Esophagus muscularis mucosa (tissue), 4 donors: ENCODE results near the gene IQGAP2. TPM values are rescaled to one million over a fixed set of nuclear protein-coding genes. Genes with fewer than 3 reads are reported as not detected.

Experiments used
- DNase-seq: peaks from one replicate; pipeline ENCODE4 v3.0.0-alpha.2; 2017; ENCODE audit errors: extremely low spot score
- H3K27ac ChIP-seq, 4 donors: fragments of 200-600 bp; sonication (generic); replicated peaks in 1 of 4; 1 replicate in 3 of 4; 2 replicates in 1 of 4; pipeline ENCODE4 v1.5.1; 2016 to 2019; ENCODE audit warnings: mild to moderate bottlenecking in 1 of 4
- H3K27me3 ChIP-seq, 4 donors: fragments of 200-600 bp; sonication (generic); one replicate each; pipeline versions ENCODE4 v1.5.1 to v1.6.0; 2016 to 2019
- H3K36me3 ChIP-seq, 4 donors: fragments of 200-600 bp; sonication (generic); one replicate each; pipeline ENCODE4 v1.5.1; 2016 to 2019
- H3K4me1 ChIP-seq, 4 donors: fragments of 200-600 bp; sonication (generic); one replicate each; pipeline ENCODE4 v1.5.1; 2016 to 2019
- H3K4me3 ChIP-seq, 4 donors: fragments of 200-600 bp; sonication (generic); 1 replicate in 2 of 4; 2 replicates in 2 of 4; pipeline ENCODE4 v1.5.1; 2016 to 2019; ENCODE audit warnings: mild to moderate bottlenecking in 4 of 4, moderate library complexity in 1 of 4
- H3K9me3 ChIP-seq, 4 donors: fragments of 200-600 bp; sonication (generic); 1 replicate in 3 of 4; 2 replicates in 1 of 4; pipeline ENCODE4 v1.5.1; 2016 to 2019
- EP300 ChIP-seq: sonication (generic); formaldehyde crosslinking; IDR thresholded peaks from one replicate; pipeline ENCODE4 v1.6.1; 2017; ENCODE audit warnings: antibody characterized with exemption
- POLR2A ChIP-seq: fragments of 450-650 bp; IDR thresholded peaks from one replicate; pipeline ENCODE4 v1.6.1; 2017; ENCODE audit warnings: antibody characterized with exemption, moderate library complexity, mild to moderate bottlenecking, low read depth
- POLR2AphosphoS5 ChIP-seq, 2 donors: sonication (generic); formaldehyde crosslinking; IDR thresholded peaks; one replicate each; pipeline ENCODE4 v1.6.1; 2017; ENCODE audit warnings: antibody characterized with exemption in 2 of 2
- WGBS: methylation state at CpG from one replicate; pipeline ENCODE4 v1.1.5; 2018; 5-methylcytosine and 5-hydroxymethylcytosine counted together
- intact Hi-C: fragments of 100-400 bp; cut with DNase I; formaldehyde crosslinking; loops from one replicate; pipeline ENCODE4 v1.15.1; 2023
- total RNA-seq, 4 donors: library from RNA; depleted of rRNA; stranded (reverse); fragments of >200 nt; gene quantifications; one replicate each; pipeline versions ENCODE4 v1.1.0 to v1.2.1, GENCODE V29; 2016
- TF ChIP-seq, protein P1 (sequence below), 3 experiments: fragments of 200-600 bp in 2 of 3; fragments of 450-650 bp in 1 of 3; sonication (generic) in 2 of 3; IDR thresholded peaks; one replicate each; pipeline ENCODE4 v1.5.1; 2017 to 2019; ENCODE audit warnings: antibody characterized with exemption in 3 of 3, mild to moderate bottlenecking in 2 of 3, moderate library complexity in 1 of 3

IQGAP2 gene
- total RNA-seq, 4 donors from 2014 or later: 14.9 to 30.7 (median 20.8) TPM

DNA sequence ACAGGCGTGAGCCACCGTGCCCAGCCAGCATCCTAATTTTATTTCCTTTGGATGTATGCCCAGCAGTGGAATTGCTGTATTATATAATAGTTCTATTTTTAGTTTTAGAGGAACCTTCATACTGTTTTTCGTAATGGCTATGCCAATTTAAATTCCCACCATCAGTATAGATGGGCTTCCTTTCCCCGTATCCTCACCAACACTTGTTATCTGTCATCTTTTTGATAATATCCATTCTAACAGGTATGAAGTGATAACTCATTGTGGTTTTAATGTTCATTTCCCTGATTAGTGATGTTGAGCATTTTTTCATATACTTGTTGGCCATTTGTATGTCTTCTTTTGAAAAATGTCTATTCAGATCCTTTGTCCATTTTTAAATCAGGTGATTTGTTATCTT, 325.9 kb downstream of the IQGAP2 start:
- TF ChIP-seq POLR2AphosphoS5 (IDR thresholded peaks at IDR 0.05): no peak
- TF ChIP-seq POLR2A: no peak
- TF ChIP-seq, protein P1, sequence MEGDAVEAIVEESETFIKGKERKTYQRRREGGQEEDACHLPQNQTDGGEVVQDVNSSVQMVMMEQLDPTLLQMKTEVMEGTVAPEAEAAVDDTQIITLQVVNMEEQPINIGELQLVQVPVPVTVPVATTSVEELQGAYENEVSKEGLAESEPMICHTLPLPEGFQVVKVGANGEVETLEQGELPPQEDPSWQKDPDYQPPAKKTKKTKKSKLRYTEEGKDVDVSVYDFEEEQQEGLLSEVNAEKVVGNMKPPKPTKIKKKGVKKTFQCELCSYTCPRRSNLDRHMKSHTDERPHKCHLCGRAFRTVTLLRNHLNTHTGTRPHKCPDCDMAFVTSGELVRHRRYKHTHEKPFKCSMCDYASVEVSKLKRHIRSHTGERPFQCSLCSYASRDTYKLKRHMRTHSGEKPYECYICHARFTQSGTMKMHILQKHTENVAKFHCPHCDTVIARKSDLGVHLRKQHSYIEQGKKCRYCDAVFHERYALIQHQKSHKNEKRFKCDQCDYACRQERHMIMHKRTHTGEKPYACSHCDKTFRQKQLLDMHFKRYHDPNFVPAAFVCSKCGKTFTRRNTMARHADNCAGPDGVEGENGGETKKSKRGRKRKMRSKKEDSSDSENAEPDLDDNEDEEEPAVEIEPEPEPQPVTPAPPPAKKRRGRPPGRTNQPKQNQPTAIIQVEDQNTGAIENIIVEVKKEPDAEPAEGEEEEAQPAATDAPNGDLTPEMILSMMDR (IDR thresholded peaks at IDR 0.05): no peak
- no peak for TF ChIP-seq EP300
- peaks cover 0 to 21% (median 14%) of the 10 kb centered on the region in 4 donors for H3K9me3 ChIP-seq
- H3K27ac ChIP-seq: no peak overlapping the region
- 56% methylated on average over 4 of the region's 4 CpGs for WGBS
- H3K4me1 ChIP-seq: no peaks in the 10 kb centered on the region
- no peak for DNase-seq
- H3K36me3 ChIP-seq: peaks cover 0 to 11% (median 0%) of the 10 kb centered on the region in 4 donors
- intact Hi-C loops: no loop called here
- H3K27me3 ChIP-seq: no peaks in the 10 kb centered on the region
- no peak overlapping the region for H3K4me3 ChIP-seq

DNA sequence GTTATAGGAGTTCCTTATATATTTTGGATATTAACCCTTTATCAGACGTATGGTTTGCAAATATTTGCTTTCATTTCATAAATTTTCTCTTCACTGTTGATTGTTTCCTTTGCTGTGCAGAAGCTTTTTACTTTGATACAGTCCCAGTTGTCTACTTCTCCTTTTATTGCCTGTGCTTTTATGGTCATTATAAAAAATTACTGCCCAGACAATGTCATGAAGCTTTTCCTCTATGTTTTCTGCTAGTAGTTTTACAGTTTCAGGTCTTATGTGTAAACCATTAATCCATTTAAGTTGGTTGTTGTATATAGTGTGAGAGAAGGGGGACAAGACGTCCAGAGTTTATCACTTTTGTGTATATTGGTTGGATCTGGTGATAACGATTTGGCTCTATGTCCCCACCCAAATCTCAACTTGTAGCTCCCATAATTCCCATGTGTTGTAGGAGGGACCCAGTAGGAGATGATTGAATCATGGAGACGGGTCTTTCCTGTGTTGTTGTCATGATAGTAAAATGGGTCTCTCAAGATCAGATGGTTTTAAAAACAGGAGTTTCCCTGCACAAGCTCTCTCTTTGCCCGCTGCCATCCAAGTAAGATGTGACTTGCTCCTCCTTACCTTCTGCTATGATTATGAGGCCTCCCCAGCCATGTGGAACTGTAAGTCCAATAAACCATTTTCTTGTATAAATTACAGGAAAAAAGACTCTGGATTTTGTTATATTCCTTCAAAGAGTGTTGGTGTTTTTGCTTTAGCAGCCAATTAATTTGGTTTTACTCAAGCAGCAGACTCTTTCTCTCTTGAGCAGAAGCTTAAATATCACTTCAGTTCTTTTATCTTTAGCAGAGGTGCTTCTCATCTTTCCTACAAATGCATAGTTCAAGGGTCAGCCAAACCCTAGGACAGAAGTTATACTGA, 326.5 kb downstream of the IQGAP2 start:
- no peak for TF ChIP-seq EP300
- TF ChIP-seq, protein P1 (IDR thresholded peaks at IDR 0.05): no peak
- Histone ChIP-seq H3K36me3 (peaks cover 0 to 11% (median 0%) of the 10 kb centered on the region in 4 donors), H3K4me3 (no peak overlapping the region), H3K9me3 (peaks cover 0 to 21% (median 14%) of the 10 kb centered on the region in 4 donors), H3K27me3 (no peaks in the 10 kb centered on the region), H3K4me1 (no peaks in the 10 kb centered on the region), H3K27ac (no peak overlapping the region)
- DNase-seq: no peak
- intact Hi-C loops: no loop called here
- WGBS: 96% methylated on average over 5 of the region's 5 CpGs

DNA sequence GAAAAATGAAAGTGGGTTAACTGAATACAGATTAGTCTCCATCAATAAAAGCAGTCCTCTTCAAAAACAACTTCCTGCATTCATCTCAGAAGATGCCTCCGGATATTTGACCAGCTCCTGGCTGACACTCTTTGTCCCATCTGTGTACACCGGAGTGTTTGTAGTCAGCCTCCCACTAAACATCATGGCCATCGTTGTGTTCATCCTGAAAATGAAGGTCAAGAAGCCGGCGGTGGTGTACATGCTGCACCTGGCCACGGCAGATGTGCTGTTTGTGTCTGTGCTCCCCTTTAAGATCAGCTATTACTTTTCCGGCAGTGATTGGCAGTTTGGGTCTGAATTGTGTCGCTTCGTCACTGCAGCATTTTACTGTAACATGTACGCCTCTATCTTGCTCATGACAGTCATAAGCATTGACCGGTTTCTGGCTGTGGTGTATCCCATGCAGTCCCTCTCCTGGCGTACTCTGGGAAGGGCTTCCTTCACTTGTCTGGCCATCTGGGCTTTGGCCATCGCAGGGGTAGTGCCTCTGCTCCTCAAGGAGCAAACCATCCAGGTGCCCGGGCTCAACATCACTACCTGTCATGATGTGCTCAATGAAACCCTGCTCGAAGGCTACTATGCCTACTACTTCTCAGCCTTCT, 329.4 kb downstream of the IQGAP2 start:
- TF ChIP-seq POLR2AphosphoS5 (IDR thresholded peaks at IDR 0.05) (no peak), POLR2A (no peak), EP300 (no peak)
- TF ChIP-seq, protein P1 (IDR thresholded peaks at IDR 0.05): no peak
- H3K27ac ChIP-seq: no peak overlapping the region
- peaks cover 0 to 6% (median 1%) of the 10 kb centered on the region in 4 donors for H3K4me1 ChIP-seq
- DNase-seq: no peak
- H3K9me3 ChIP-seq: peaks cover 0 to 21% (median 14%) of the 10 kb centered on the region in 4 donors
- WGBS: 90% methylated on average over 15 of the region's 15 CpGs
- H3K36me3 ChIP-seq: peaks cover 0 to 11% (median 0%) of the 10 kb centered on the region in 4 donors
- H3K27me3 ChIP-seq: no peaks in the 10 kb centered on the region
- intact Hi-C loops: no loop called here
- H3K4me3 ChIP-seq: no peak overlapping the region

DNA sequence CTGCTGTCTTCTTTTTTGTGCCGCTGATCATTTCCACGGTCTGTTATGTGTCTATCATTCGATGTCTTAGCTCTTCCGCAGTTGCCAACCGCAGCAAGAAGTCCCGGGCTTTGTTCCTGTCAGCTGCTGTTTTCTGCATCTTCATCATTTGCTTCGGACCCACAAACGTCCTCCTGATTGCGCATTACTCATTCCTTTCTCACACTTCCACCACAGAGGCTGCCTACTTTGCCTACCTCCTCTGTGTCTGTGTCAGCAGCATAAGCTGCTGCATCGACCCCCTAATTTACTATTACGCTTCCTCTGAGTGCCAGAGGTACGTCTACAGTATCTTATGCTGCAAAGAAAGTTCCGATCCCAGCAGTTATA, 329.9 kb downstream of the IQGAP2 start:
- intact Hi-C loops: no loop called here
- Histone ChIP-seq H3K27me3 (no peaks in the 10 kb centered on the region), H3K4me3 (no peak overlapping the region), H3K27ac (no peak overlapping the region), H3K36me3 (peaks cover 0 to 11% (median 0%) of the 10 kb centered on the region in 4 donors), H3K9me3 (peaks cover 0 to 21% (median 14%) of the 10 kb centered on the region in 4 donors), H3K4me1 (peaks cover 0 to 6% (median 1%) of the 10 kb centered on the region in 4 donors)
- DNase-seq: no peak
- 92% methylated on average over 13 of the region's 13 CpGs for WGBS
- no peak for TF ChIP-seq POLR2A
- TF ChIP-seq, protein P1 (IDR thresholded peaks at IDR 0.05): no peak
- TF ChIP-seq POLR2AphosphoS5 (IDR thresholded peaks at IDR 0.05): no peak
- no peak for TF ChIP-seq EP300
